KMS-11 (cell line): ENCODE data around the gene AMH.

Source experiments
- H2AFZ ChIP-seq: fragments of 200-600 bp; sonication (generic); 2 replicates; pipeline ENCODE4 v1.6.1; 2016; ENCODE audit warnings: antibody characterized with exemption, mixed run types, low read depth
- H3K27ac ChIP-seq: fragments of 200-600 bp; sonication (generic); 2 replicates; pipeline ENCODE4 v1.6.1; 2016; ENCODE audit warnings: mild to moderate bottlenecking, mixed run types
- H3K27me3 ChIP-seq: fragments of 200-600 bp; sonication (generic); 2 replicates; pipeline ENCODE4 v1.6.1; 2017; ENCODE audit warnings: mild to moderate bottlenecking, low read depth, mixed run types, moderate library complexity; ENCODE audit not compliant: insufficient read depth
- H3K36me3 ChIP-seq: fragments of 200-600 bp; sonication (generic); 2 replicates; pipeline ENCODE4 v1.6.1; 2017; ENCODE audit warnings: mild to moderate bottlenecking, mixed run types; ENCODE audit not compliant: insufficient read depth
- H3K4me1 ChIP-seq: fragments of 200-600 bp; sonication (generic); 2 replicates; pipeline ENCODE4 v1.6.1; 2016; ENCODE audit warnings: mild to moderate bottlenecking, low read depth, mixed run types; ENCODE audit not compliant: poor library complexity, severe bottlenecking
- H3K4me2 ChIP-seq: fragments of 200-600 bp; sonication (generic); 2 replicates; pipeline ENCODE4 v1.7.0; 2016; ENCODE audit warnings: mild to moderate bottlenecking, mixed run types
- H3K4me3 ChIP-seq: fragments of 200-600 bp; sonication (generic); IDR thresholded peaks from 2 replicates; pipeline ENCODE4 v1.6.1; 2017; ENCODE audit warnings: low read depth, low read length, mixed read lengths; ENCODE audit not compliant: insufficient read depth
- H3K79me2 ChIP-seq: fragments of 200-600 bp; sonication (generic); 2 replicates; pipeline ENCODE4 v1.6.1; 2016; ENCODE audit warnings: low read depth, mixed run types; ENCODE audit not compliant: insufficient read depth
- H3K9ac ChIP-seq: fragments of 200-600 bp; sonication (generic); 2 replicates; pipeline ENCODE4 v1.6.1; 2016; ENCODE audit warnings: mild to moderate bottlenecking, mixed run types
- H4K20me1 ChIP-seq: fragments of 200-600 bp; sonication (generic); 2 replicates; pipeline ENCODE4 v1.6.1; 2016; ENCODE audit warnings: mild to moderate bottlenecking, mixed run types; ENCODE audit not compliant: insufficient read depth
- TF ChIP-seq, protein P1 (sequence below): fragments of 200-600 bp; sonication (generic); conservative IDR thresholded peaks from 2 replicates; pipeline ENCODE4 v1.6.1; 2017; ENCODE audit warnings: low read depth, mild to moderate bottlenecking, antibody characterized with exemption, low read length, moderate library complexity, mixed read lengths

Gene AMH

DNA sequence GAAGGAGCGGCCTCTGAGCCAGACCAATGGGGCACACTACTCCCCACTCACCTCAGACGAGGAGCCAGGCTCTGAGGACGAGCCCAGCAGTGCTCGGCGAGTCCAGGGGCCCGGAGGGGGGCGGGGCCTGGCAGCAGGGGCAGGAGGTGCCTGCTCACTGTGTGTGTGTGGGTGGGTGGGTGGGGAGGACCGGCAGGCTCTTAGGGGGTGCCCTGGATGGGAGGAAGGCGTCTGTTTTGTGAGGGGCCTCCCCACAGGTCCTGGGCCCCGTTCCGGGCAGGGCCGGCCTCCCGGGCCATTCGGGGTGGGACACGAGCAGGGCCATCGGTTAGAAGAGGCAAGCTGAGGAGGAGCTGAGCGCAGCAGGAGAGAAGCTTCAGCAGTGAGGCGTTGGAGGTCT is 25.7 kb upstream of the AMH start:
- H3K9ac ChIP-seq = no peak overlapping the region
- TF ChIP-seq, protein P1, sequence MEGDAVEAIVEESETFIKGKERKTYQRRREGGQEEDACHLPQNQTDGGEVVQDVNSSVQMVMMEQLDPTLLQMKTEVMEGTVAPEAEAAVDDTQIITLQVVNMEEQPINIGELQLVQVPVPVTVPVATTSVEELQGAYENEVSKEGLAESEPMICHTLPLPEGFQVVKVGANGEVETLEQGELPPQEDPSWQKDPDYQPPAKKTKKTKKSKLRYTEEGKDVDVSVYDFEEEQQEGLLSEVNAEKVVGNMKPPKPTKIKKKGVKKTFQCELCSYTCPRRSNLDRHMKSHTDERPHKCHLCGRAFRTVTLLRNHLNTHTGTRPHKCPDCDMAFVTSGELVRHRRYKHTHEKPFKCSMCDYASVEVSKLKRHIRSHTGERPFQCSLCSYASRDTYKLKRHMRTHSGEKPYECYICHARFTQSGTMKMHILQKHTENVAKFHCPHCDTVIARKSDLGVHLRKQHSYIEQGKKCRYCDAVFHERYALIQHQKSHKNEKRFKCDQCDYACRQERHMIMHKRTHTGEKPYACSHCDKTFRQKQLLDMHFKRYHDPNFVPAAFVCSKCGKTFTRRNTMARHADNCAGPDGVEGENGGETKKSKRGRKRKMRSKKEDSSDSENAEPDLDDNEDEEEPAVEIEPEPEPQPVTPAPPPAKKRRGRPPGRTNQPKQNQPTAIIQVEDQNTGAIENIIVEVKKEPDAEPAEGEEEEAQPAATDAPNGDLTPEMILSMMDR = no peak
- H3K4me2 ChIP-seq = no peak overlapping the region
- no peak overlapping the region for H3K4me3 ChIP-seq
- H2AFZ ChIP-seq = no peak overlapping the region
- peaks cover 11% of the 10 kb centered on the region for H3K4me1 ChIP-seq
- H3K27ac ChIP-seq = no peak overlapping the region
- no peaks in the 10 kb centered on the region for H3K27me3 ChIP-seq
- no peaks in the 10 kb centered on the region for H3K79me2 ChIP-seq
- H4K20me1 ChIP-seq = no peaks in the 10 kb centered on the region
- H3K36me3 ChIP-seq = no peaks in the 10 kb centered on the region

DNA sequence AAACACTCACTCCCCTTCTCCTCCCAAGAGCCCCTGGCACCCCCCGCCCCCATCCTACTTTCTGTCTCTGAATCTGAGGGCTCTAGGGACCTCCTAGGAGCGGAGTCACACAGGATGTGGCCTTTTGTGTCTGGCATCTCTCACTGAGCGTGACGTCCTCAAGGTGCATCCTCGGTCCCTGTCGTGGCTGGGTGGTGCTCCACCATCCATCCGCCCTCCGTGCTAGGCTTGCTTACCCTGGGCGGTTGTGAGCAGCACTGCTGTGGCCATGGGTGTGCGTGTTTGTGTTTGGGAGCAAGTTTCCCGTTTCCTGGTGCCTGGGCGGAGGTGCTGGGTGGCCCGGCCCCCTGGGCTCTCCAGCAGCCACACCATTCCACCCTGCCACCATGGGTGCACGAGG is 25.2 kb upstream of the AMH start:
- no peak overlapping the region for H2AFZ ChIP-seq
- H3K4me3 ChIP-seq = no peak overlapping the region
- TF ChIP-seq, protein P1 = no peak
- no peak overlapping the region for H3K27ac ChIP-seq
- H3K36me3 ChIP-seq = no peaks in the 10 kb centered on the region
- H3K9ac ChIP-seq = no peak overlapping the region
- H3K4me2 ChIP-seq = no peak overlapping the region
- H3K27me3 ChIP-seq = no peaks in the 10 kb centered on the region
- H3K4me1 ChIP-seq = peaks cover 16% of the 10 kb centered on the region
- H3K79me2 ChIP-seq = no peaks in the 10 kb centered on the region
- H4K20me1 ChIP-seq = no peaks in the 10 kb centered on the region

DNA sequence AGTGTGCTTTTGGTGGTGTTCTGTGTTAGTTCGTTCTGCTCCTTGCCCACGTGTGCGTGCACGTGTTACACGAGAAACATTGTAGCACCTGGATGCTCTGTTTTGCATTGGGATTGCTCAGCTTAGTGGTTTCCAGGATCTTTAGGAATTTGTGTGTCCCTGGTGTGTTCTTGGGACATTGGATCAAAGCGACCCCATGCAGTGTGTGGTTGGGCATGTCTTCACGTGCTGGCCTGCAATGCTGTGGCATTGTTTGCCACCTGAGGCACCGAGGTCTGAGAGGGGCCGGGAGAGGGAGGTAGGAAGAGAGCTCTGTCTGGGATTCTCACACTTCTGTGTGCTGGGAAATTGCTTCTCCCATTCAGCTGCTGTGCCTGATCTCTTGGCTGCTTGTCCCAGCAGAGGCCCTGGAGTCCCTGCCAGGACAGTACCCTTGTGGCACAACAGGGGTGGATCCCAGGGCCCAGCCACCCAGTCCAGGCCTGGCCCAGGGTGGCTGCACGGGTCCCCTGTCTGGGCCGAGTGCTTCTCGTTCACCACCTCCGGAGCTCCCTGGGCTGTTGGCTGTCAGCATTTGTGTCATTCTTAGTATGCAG is 24.3 kb upstream of the AMH start:
- Histone ChIP-seq H3K4me2 (no peak overlapping the region), H3K36me3 (no peaks in the 10 kb centered on the region), H2AFZ (no peak overlapping the region)

DNA sequence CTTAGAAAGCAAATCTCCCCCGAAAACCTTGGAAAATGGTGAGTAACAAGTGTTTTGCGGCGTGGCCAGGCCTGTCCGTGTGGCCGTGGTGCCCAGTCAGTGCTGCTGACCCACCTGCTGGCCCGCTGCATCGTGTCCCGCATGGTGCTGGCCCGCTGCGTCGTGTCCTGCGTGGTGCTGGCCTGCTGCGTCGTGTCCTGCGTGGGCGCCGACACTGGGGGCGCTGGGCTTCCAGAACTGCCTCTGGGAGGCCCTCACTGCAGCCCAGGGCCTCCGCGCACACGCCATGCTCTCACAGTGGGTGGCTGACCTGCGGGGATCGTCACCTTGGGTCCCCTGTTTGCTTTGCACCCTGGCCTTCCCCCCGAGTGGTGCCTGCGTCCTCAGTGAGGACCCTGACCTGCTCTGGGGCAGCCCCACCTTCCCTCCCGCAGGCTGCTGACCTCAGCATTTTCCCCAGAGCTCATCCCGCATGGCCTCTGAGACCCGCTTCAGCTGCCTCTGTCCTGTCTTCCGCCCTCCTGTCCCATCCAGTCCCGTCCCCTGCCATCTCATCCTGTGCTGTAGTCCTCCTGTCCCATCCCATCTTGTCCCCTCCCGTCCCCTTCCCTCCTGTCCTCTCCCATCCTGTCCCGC is 23.6 kb upstream of the AMH start:
- Histone ChIP-seq H3K27ac (no peak overlapping the region), H3K36me3 (0 out of 2 replicates have a peak, but pooled peaks cover 3% of the 10 kb centered on the region), H2AFZ (no peak overlapping the region), H3K9ac (no peak overlapping the region), H3K4me1 (peaks cover 16% of the 10 kb centered on the region), H3K4me2 (no peak overlapping the region), H3K79me2 (no peaks in the 10 kb centered on the region), H4K20me1 (no peaks in the 10 kb centered on the region), H3K4me3 (no peak overlapping the region), H3K27me3 (no peaks in the 10 kb centered on the region)
- TF ChIP-seq, protein P1 = no peak

More for the DNA sequence above, 24.3 kb upstream of the AMH start:
- Histone ChIP-seq H3K27ac (no peak overlapping the region), H3K9ac (no peak overlapping the region), H3K27me3 (no peaks in the 10 kb centered on the region), H3K79me2 (no peaks in the 10 kb centered on the region), H3K4me3 (no peak overlapping the region), H3K4me1 (peaks cover 16% of the 10 kb centered on the region), H4K20me1 (no peaks in the 10 kb centered on the region)
- TF ChIP-seq, protein P1 = no peak
